NCI-H146 (cell line): Measurements from ENCODE around the gene NFATC2IP.

Source experiments
- DNase-seq: peaks from one replicate; lab custom pipeline; 2025; lab: John Stamatoyannopoulos, UW

The NFATC2IP gene

GRCh38 chr16:28950648-28951409, at the start of gene NFATC2IP:
TSS of gene NFATC2IP (plus strand) at chr16:28950937. CDS start at chr16:28951012, 75 bp downstream.
- DNase-seq, result peak; percentile 100

GRCh38 chr16:28901862-28902261, 48.9 kb upstream of the NFATC2IP start:
- DNase-seq, result no peak

GRCh38 chr16:28902909-28903308, 47.8 kb upstream of the NFATC2IP start:
- no peak for DNase-seq

GRCh38 chr16:28903344-28904042, 47.2 kb upstream of the NFATC2IP start:
- DNase-seq, result no peak

GRCh38 chr16:28904363-28904762, 46.4 kb upstream of the NFATC2IP start:
- DNase-seq, result no peak

- DNase-seq, result no peak
These were observed 45.9 kb upstream of the NFATC2IP start for GRCh38 chr16:28904828-28905227.

- no peak for DNase-seq
These were observed 45.4 kb upstream of the NFATC2IP start for GRCh38 chr16:28905229-28905754.

- no peak for DNase-seq
These were observed 44.9 kb upstream of the NFATC2IP start for GRCh38 chr16:28905800-28906372.

GRCh38 chr16:28910086-28911031, 40.4 kb upstream of the NFATC2IP start:
- no peak for DNase-seq

- DNase-seq, result no peak
These were observed 38.2 kb upstream of the NFATC2IP start for GRCh38 chr16:28912558-28912957.

- peak; percentile 30 for DNase-seq
These were observed 36.6 kb upstream of the NFATC2IP start for GRCh38 chr16:28913946-28914724.

- no peak for DNase-seq
These were observed 35.6 kb upstream of the NFATC2IP start for GRCh38 chr16:28915181-28915580.

- DNase-seq, result no peak
These were observed 33.6 kb upstream of the NFATC2IP start for GRCh38 chr16:28917095-28917494.

GRCh38 chr16:28918698-28919097, 32.0 kb upstream of the NFATC2IP start:
- DNase-seq, result no peak

GRCh38 chr16:28923231-28923587, 27.5 kb upstream of the NFATC2IP start:
- DNase-seq, result no peak

GRCh38 chr16:28923652-28924398, 26.9 kb upstream of the NFATC2IP start:
- peak; percentile 44 for DNase-seq

GRCh38 chr16:28924399-28924761, 26.4 kb upstream of the NFATC2IP start:
- DNase-seq, result no peak

GRCh38 chr16:28924762-28925385, 25.9 kb upstream of the NFATC2IP start, which contains the start of gene RABEP2:
TSS of gene RABEP2 (minus strand) at chr16:28925238. CDS start at chr16:28925163, 75 bp downstream.
- DNase-seq, result peak; percentile 99

- peak; percentile 81 for DNase-seq
These were observed 25.1 kb upstream of the NFATC2IP start for GRCh38 chr16:28925386-28926228.
